Common myeloid progenitor, CD34-positive (primary cell): ENCODE results near the gene OPCML.

Source experiments
- CTCF ChIA-PET: fragments of 350-600 bp; sonication (Branson Sonifier 250); formaldehyde crosslinking; loops from one replicate; lab custom pipeline; 2021; ENCODE audit warnings: antibody characterized with exemption; lab: Charles Lee
- POLR2A ChIA-PET: fragments of 350-600 bp; sonication (Branson Sonifier 250); formaldehyde crosslinking; loops from one replicate; lab custom pipeline; 2021; ENCODE audit warnings: antibody characterized with exemption; lab: Charles Lee
- DNase-seq, 3 donors: peaks; one replicate each; pipeline versions ENCODE4 v3.0.0 to v3.0.0-alpha.2; 2013
- H3K27ac ChIP-seq, 2 experiments: 1 replicate in 1 of 2; 2 replicates in 1 of 2; pipeline ENCODE4 v1.7.0; 2013; ENCODE audit warnings: inconsistent platforms in 2 of 2, low read length in 2 of 2, mild to moderate bottlenecking in 2 of 2, low read depth in 1 of 2, moderate library complexity in 1 of 2; ENCODE audit not compliant: severe bottlenecking in 2 of 2, insufficient read depth in 1 of 2, poor library complexity in 1 of 2
- H3K27me3 ChIP-seq, 5 experiments: replicated peaks in 2 of 5; 1 replicate in 3 of 5; 2 replicates in 2 of 5; pipeline versions ENCODE4 v1.6.1 to v1.7.0; 2013; ENCODE audit warnings: low read length in 4 of 5, mild to moderate bottlenecking in 2 of 5, moderate library complexity in 2 of 5, inconsistent platforms in 1 of 5; ENCODE audit not compliant: insufficient read depth in 5 of 5, control insufficient read depth in 4 of 5
- H3K36me3 ChIP-seq, 4 experiments: 1 replicate in 2 of 4; 2 replicates in 2 of 4; pipeline versions ENCODE4 v1.6.1 to v1.7.0; 2013; ENCODE audit warnings: low read length in 3 of 4, control low read depth in 1 of 4, mild to moderate bottlenecking in 1 of 4; ENCODE audit not compliant: control insufficient read depth in 4 of 4, insufficient read depth in 4 of 4
- H3K4me1 ChIP-seq, 4 experiments: 1 replicate in 3 of 4; 2 replicates in 1 of 4; pipeline versions ENCODE4 v1.6.1 to v1.7.1; 2013; ENCODE audit warnings: low read length in 3 of 4, mild to moderate bottlenecking in 3 of 4, control low read depth in 1 of 4, inconsistent platforms in 1 of 4, moderate library complexity in 1 of 4; ENCODE audit not compliant: control insufficient read depth in 4 of 4, insufficient read depth in 4 of 4; ENCODE audit errors: control extremely low read depth in 1 of 4
- H3K4me3 ChIP-seq, 7 experiments: 1 replicate in 4 of 7; 2 replicates in 3 of 7; pipeline versions ENCODE4 v1.5.1 to v1.7.0; 2013; ENCODE audit warnings: mild to moderate bottlenecking in 7 of 7, low read length in 6 of 7, moderate library complexity in 6 of 7, inconsistent platforms in 2 of 7, low read depth in 2 of 7, control low read depth in 1 of 7; ENCODE audit not compliant: insufficient read depth in 4 of 7, control insufficient read depth in 1 of 7; ENCODE audit errors: extremely low read depth in 1 of 7
- H3K9me3 ChIP-seq, 5 experiments: 1 replicate in 4 of 5; 2 replicates in 1 of 5; pipeline versions ENCODE4 v1.6.1 to v1.7.1; 2013; ENCODE audit warnings: low read length in 4 of 5, mild to moderate bottlenecking in 2 of 5, inconsistent platforms in 1 of 5, low read depth in 1 of 5, moderate library complexity in 1 of 5; ENCODE audit not compliant: control insufficient read depth in 4 of 5, insufficient read depth in 2 of 5; ENCODE audit errors: control extremely low read depth in 1 of 5
- WGBS: methylation state at CpG from one replicate; pipeline ENCODE4 v1.1.5; 2013; ENCODE audit not compliant: insufficient coverage; 5-methylcytosine and 5-hydroxymethylcytosine counted together

The OPCML gene

DNA sequence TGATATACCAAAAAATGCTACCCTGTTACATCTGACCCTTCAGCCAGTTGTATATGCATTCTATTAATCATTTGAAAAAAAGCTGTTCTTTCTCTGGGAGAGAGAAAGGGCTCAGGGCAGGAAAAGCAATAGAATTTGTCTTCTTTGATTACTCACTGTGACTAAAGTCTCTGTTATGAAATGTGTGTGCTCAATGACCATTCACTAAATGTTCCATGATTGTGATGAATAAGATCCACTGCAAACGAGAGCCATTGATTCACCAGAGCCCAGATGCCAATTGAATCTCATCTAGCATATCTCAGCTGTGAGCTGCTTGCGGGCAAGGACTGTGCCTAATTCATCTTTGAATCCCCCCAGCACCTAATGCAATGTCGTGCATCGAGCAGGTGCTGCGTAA, 184.3 kb downstream of the OPCML start:
- Histone ChIP-seq H3K4me3 (no peak overlapping the region), H3K27ac (no peak overlapping the region), H3K4me1 (no peaks in the 10 kb centered on the region), H3K36me3 (no peaks in the 10 kb centered on the region), H3K27me3 (peaks cover 0 to 1% (median 0%) of the 10 kb centered on the region in 5 experiments), H3K9me3 (no peaks in the 10 kb centered on the region)
- ChIA-PET CTCF (no interaction called here), POLR2A (no interaction called here)
- WGBS: 95% methylated on average over 4 of the region's 5 CpGs
- DNase-seq: no peak

DNA sequence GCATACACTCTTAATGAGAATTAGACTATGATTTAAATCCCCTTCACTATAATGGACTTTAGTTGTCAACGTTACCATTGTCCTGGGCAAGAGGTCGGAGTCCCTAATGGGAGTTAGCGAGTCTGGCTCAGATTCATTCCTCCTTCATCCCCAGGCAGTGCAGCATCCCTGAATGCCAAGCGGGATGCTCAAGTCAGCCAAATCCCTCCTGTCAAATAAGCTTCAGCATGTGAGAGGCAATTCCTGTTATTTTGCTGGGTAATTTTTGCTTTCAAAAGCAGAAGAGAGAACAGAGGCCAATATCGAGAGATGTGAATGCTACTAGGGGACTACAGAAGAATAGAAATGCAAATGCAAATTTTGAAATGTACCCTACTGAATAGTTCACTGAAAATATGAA, 186.2 kb downstream of the OPCML start:
- Histone ChIP-seq H3K4me3 (no peak overlapping the region), H3K4me1 (no peaks in the 10 kb centered on the region), H3K27ac (no peak overlapping the region), H3K9me3 (no peaks in the 10 kb centered on the region), H3K36me3 (no peaks in the 10 kb centered on the region), H3K27me3 (no peaks in the 10 kb centered on the region)
- ChIA-PET POLR2A (no interaction called here), CTCF (interaction anchor here (1.0 kb wide), 1 partner anchor 664 kb away, joined by 3 read pairs; no protein-coding TSS in a partner anchor)
- WGBS: 100% methylated on average over 5 of the region's 5 CpGs
- no peak for DNase-seq

DNA sequence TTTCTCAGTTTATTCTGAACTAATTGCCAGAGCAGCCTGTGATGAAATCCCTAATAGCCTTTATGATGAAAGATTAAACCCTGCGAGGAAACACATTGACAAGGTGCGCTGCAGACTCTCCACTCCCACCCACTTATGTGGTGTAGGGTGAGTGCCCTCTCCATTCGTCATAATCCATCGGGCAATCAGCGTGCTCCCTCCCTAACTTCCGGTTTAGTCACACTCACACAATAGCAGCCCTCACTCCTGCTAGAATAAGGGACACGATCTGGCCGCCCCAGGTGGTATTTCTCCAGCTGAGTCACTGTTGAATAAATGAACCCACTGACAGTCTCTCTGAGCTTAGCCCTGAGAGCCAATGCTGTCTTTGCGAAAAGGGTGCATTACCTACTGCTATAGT, 188.3 kb downstream of the OPCML start:
- CTCF ChIA-PET: no interaction called here
- H3K27ac ChIP-seq: no peak overlapping the region

DNA sequence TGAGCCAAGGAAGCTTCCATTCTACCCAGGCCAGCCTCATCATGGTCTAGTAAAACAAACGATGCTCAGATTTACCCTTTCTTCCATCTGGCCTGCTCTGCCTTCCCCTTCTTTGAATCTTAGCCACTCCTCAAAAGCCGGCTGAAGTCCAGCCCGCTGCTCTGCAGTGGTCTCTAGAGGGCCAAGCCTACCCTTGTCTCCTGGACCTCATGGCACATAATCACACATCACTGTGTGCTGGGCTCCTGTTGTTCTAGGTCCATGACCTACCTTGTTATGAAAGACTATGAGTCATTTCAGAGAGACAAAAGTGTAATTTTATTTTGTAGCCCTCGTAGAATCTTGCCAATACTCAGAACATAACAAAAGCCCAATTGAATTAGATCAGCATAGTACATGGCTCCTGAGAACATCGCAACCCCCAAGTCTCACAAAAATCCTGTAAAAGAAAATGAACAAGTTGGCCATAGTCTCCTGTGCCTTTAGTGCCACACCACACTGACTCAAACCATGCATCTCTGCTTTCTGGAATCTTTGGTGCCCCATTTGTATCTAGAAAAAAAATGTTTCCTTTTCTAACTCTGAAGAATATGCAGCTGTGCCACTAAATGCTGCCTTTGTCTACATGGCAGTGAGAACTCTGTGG, 192.7 kb downstream of the OPCML start:
- Histone ChIP-seq H3K9me3 (peaks cover 0 to 2% (median 0%) of the 10 kb centered on the region in 5 experiments), H3K27me3 (peaks cover 0 to 2% (median 0%) of the 10 kb centered on the region in 5 experiments), H3K36me3 (no peaks in the 10 kb centered on the region), H3K4me1 (no peaks in the 10 kb centered on the region), H3K4me3 (no peak overlapping the region), H3K27ac (no peak overlapping the region)
- WGBS: 95% methylated on average over 5 of the region's 5 CpGs
- ChIA-PET CTCF (no interaction called here), POLR2A (no interaction called here)
- DNase-seq: no peak

More for the DNA sequence above, 188.3 kb downstream of the OPCML start:
- DNase-seq: no peak
- Histone ChIP-seq H3K36me3 (no peaks in the 10 kb centered on the region), H3K27me3 (peaks cover 0 to 2% (median 0%) of the 10 kb centered on the region in 5 experiments), H3K4me3 (no peak overlapping the region), H3K4me1 (no peaks in the 10 kb centered on the region), H3K9me3 (no peaks in the 10 kb centered on the region)
- POLR2A ChIA-PET: no interaction called here
- WGBS: 81% methylated on average over 8 of the region's 9 CpGs

DNA sequence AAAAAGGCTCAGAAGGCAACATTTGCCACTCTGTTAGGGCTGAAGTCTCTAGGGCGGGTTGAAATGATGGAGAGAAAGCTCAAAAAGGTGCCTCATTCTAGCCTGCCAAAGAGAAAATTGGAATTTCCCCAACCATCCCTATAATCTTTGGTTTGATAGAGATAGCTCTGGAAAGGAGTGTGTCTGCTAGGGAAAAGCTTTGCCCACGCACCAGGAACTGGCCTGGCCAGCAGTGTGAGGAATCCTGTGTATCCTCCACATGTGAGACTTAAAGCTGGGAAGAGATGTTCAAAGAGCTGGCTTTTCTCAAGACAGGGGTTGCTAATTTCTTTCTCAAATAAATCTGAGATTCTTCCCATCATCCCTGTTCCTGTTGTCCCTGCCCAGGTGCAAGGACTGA, 193.7 kb downstream of the OPCML start:
- no peaks in the 10 kb centered on the region for H3K4me1 ChIP-seq
- H3K27ac ChIP-seq: no peak overlapping the region
- no peak overlapping the region for H3K4me3 ChIP-seq
- H3K9me3 ChIP-seq: peaks cover 0 to 2% (median 0%) of the 10 kb centered on the region in 5 experiments
- DNase-seq: no peak
- ChIA-PET CTCF (no interaction called here), POLR2A (no interaction called here)
- peaks cover 0 to 2% (median 0%) of the 10 kb centered on the region in 5 experiments for H3K27me3 ChIP-seq
- WGBS: 85% methylated on average over 2 of the region's 2 CpGs
- H3K36me3 ChIP-seq: no peaks in the 10 kb centered on the region

DNA sequence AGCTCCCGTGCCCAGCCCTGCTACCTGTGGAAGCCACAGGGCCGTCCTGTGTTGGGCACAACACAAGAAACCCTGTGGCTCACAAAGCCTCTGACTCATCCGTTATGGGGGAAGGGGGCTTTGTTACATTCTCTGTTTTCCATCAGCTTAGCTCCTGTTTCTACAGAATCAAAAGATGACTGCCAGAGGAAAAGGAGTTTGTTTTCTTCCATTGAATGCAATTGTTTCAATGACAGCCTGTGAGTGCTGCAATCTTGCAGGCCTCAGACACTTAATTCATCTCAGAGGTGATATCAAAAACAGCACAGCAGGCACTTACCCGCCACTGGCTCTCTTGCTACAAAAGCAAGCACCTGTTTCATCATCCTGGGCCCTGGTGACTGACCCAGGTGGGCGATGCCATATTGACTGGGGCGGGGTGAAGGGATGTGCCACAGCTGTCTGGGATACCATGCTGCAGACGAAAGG, 194.3 kb downstream of the OPCML start:
- no peak overlapping the region for H3K27ac ChIP-seq
- no peak overlapping the region for H3K4me3 ChIP-seq
- H3K4me1 ChIP-seq: no peaks in the 10 kb centered on the region
- 87% methylated on average over 4 of the region's 7 CpGs for WGBS
- ChIA-PET CTCF (no interaction called here), POLR2A (no interaction called here)
- no peak for DNase-seq
- H3K9me3 ChIP-seq: peaks cover 0 to 2% (median 0%) of the 10 kb centered on the region in 5 experiments
- peaks cover 0 to 2% (median 0%) of the 10 kb centered on the region in 5 experiments for H3K27me3 ChIP-seq
- H3K36me3 ChIP-seq: no peaks in the 10 kb centered on the region

DNA sequence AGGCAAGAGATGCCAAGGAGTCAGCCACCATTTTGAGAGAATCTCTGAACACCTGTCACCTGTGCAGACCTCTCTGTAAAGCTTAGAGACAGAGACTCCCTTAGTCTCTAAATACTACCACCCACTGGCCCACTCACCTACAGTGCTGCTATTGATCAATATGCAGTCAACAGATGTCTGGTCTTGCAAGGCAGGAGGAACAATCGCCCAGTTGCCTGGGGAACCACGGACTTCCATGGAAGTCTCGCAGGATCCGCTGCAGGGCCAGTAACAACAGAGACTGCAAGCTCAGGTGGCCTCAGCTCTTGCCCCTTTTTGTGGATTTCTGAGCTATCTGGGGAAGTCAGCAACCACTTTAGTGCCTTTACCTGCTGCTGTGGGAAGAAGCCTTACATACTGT, 195.1 kb downstream of the OPCML start:
- H3K27me3 ChIP-seq: peaks cover 0 to 2% (median 0%) of the 10 kb centered on the region in 5 experiments
- ChIA-PET POLR2A (no interaction called here), CTCF (no interaction called here)
- H3K4me1 ChIP-seq: no peaks in the 10 kb centered on the region
- H3K36me3 ChIP-seq: no peaks in the 10 kb centered on the region
- no peak overlapping the region for H3K27ac ChIP-seq
- DNase-seq: no peak
- H3K9me3 ChIP-seq: peaks cover 0 to 2% (median 0%) of the 10 kb centered on the region in 5 experiments
- 97% methylated on average over 4 of the region's 4 CpGs for WGBS
- H3K4me3 ChIP-seq: no peak overlapping the region
